ENCODE results near the gene CAMKMT. TPM values are rescaled to one million over a fixed set of nuclear protein-coding genes. Genes with fewer than 3 reads are reported as not detected.

Gene CAMKMT
- total and polyA plus RNA-seq, 2 donors (not counting 1 experiment from before 2014, with no cell fraction given) = 6.2 to 23.3 TPM

DNA sequence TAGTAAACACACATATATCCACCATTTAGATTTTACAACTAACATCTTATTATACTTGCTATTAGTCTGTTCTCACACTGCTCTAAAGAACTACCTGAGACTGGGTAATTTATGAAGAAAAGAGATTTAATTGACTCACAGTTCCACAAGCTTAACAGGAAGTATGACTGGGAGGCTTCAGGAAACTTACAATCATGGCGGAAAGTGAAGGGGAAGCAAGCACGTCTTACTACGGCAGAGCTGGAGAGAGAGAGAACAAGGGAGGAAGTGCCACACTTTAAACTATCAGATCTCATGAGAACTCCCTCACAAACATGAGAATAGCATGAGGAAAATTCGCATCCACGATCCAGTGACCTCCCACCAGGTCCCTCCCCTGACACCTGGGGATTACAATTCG, 240.7 kb downstream of the CAMKMT start:
- DNase-seq (no peak), ATAC-seq (ENCODE audit: low read depth) (no peak)
- H3K4me3 Mint-ChIP-seq = no peak overlapping the region
- no peak overlapping the region for H2AFZ ChIP-seq (ENCODE audit: insufficient read depth, low read depth, low read length, poor library complexity, severe bottlenecking)
- ChIA-PET CTCF (no interaction called here), POLR2A (no interaction called here)
- no peaks in the 10 kb centered on the region for H3K27me3 Mint-ChIP-seq
- H3K27ac ChIP-seq (ENCODE audit: low read length in 2 of 2) = no peak overlapping the region
- TF ChIP-seq, protein P1, sequence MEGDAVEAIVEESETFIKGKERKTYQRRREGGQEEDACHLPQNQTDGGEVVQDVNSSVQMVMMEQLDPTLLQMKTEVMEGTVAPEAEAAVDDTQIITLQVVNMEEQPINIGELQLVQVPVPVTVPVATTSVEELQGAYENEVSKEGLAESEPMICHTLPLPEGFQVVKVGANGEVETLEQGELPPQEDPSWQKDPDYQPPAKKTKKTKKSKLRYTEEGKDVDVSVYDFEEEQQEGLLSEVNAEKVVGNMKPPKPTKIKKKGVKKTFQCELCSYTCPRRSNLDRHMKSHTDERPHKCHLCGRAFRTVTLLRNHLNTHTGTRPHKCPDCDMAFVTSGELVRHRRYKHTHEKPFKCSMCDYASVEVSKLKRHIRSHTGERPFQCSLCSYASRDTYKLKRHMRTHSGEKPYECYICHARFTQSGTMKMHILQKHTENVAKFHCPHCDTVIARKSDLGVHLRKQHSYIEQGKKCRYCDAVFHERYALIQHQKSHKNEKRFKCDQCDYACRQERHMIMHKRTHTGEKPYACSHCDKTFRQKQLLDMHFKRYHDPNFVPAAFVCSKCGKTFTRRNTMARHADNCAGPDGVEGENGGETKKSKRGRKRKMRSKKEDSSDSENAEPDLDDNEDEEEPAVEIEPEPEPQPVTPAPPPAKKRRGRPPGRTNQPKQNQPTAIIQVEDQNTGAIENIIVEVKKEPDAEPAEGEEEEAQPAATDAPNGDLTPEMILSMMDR (IDR thresholded peaks at IDR 0.05) = no peak
- TF ChIP-seq EZH2 (IDR thresholded peaks at IDR 0.05; ENCODE audit: borderline replicate concordance, insufficient read depth, low read depth, low read length, poor library complexity, severe bottlenecking) = no peak
- no peaks in the 10 kb centered on the region for H3K4me1 ChIP-seq (ENCODE audit: control insufficient read depth in 2 of 2, insufficient read depth in 2 of 2, low read length in 2 of 2)
- H3K4me3 ChIP-seq (ENCODE audit: control extremely low read depth in 1 of 5, extremely low read depth in 1 of 5, insufficient read depth in 1 of 5, low read depth in 2 of 5, low read length in 4 of 5) = no peak overlapping the region
- no peak overlapping the region for H3K27ac Mint-ChIP-seq
- no peaks in the 10 kb centered on the region for H4K20me1 ChIP-seq (ENCODE audit: control insufficient read depth, insufficient read depth, low read length, poor library complexity, severe bottlenecking)
- no peaks in the 10 kb centered on the region for H3K27me3 ChIP-seq (replicated peaks in 1 of 4; ENCODE audit: control extremely low read depth in 1 of 4, control insufficient read depth in 3 of 4, insufficient read depth in 4 of 4, low read length in 3 of 4)
- no peak overlapping the region for H3K4me2 ChIP-seq (replicated peaks; ENCODE audit: low read depth, low read length, poor library complexity, severe bottlenecking)
- 83% methylated on average over 2 of the region's 6 CpGs for WGBS (ENCODE audit: insufficient coverage)
- peaks cover 2% of the 10 kb centered on the region for H3K9me3 Mint-ChIP-seq (ENCODE audit: insufficient read depth)
- intact Hi-C loops (cut with micrococcal nuclease) = no loop called here
- no peaks in the 10 kb centered on the region for H3K36me3 ChIP-seq (replicated peaks in 1 of 2; ENCODE audit: control extremely low read depth in 1 of 2, control insufficient read depth in 1 of 2, extremely low read depth in 1 of 2, insufficient read depth in 2 of 2, low read length in 1 of 2)
- no peak overlapping the region for H3K9ac ChIP-seq (ENCODE audit: low read length)
- H3K79me2 ChIP-seq (ENCODE audit: control insufficient read depth, insufficient read depth, low read length) = no peaks in the 10 kb centered on the region
- peaks cover 0 to 1% (median 0%) of the 10 kb centered on the region in 3 donors for H3K9me3 ChIP-seq (ENCODE audit: control extremely low read depth in 1 of 3, control insufficient read depth in 2 of 3, insufficient read depth in 1 of 3, low read length in 2 of 3)
- H3K4me1 Mint-ChIP-seq = no peaks in the 10 kb centered on the region

DNA sequence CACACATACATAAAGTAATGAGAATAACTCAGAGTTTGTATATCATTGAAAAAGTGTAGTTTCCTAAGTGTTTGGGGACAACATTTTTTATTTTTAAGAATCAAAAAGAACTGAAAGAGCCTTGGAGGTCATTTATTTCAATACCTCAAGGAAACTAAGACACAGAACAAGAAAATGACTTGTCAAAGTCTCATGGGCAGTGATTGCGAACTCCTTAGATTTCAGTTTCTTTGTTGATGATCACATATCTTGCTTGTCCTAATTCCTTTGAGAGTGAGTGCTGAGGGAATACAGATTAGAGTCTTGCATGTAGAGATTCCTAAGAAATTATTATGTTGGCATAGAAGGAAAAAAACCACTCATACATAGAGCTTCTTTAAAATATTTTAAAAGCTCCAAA, 243.8 kb downstream of the CAMKMT start:
- ATAC-seq (ENCODE audit: low read depth) = no peak
- H3K27me3 ChIP-seq (replicated peaks in 1 of 4; ENCODE audit: control extremely low read depth in 1 of 4, control insufficient read depth in 3 of 4, insufficient read depth in 4 of 4, low read length in 3 of 4) = no peaks in the 10 kb centered on the region
- no peak overlapping the region for H3K4me3 Mint-ChIP-seq
- intact Hi-C loops (cut with micrococcal nuclease) = no loop called here
- H3K9me3 Mint-ChIP-seq (ENCODE audit: insufficient read depth) = peaks cover 2% of the 10 kb centered on the region
- H3K4me3 ChIP-seq (ENCODE audit: control extremely low read depth in 1 of 5, extremely low read depth in 1 of 5, insufficient read depth in 1 of 5, low read depth in 2 of 5, low read length in 4 of 5) = no peak overlapping the region
- H3K4me2 ChIP-seq (replicated peaks; ENCODE audit: low read depth, low read length, poor library complexity, severe bottlenecking) = no peak overlapping the region
- no peaks in the 10 kb centered on the region for H3K36me3 ChIP-seq (replicated peaks in 1 of 2; ENCODE audit: control extremely low read depth in 1 of 2, control insufficient read depth in 1 of 2, extremely low read depth in 1 of 2, insufficient read depth in 2 of 2, low read length in 1 of 2)
- WGBS (ENCODE audit: insufficient coverage) = no CpG with 5 or more reads among the region's 1 CpG
- H3K27me3 Mint-ChIP-seq = no peaks in the 10 kb centered on the region
- POLR2A ChIA-PET = no interaction called here
- H3K4me1 ChIP-seq (ENCODE audit: control insufficient read depth in 2 of 2, insufficient read depth in 2 of 2, low read length in 2 of 2) = no peaks in the 10 kb centered on the region
- peaks cover 0 to 1% (median 0%) of the 10 kb centered on the region in 3 donors for H3K9me3 ChIP-seq (ENCODE audit: control extremely low read depth in 1 of 3, control insufficient read depth in 2 of 3, insufficient read depth in 1 of 3, low read length in 2 of 3)
- CTCF ChIA-PET = no interaction called here
- H2AFZ ChIP-seq (ENCODE audit: insufficient read depth, low read depth, low read length, poor library complexity, severe bottlenecking) = no peak overlapping the region
- no peaks in the 10 kb centered on the region for H4K20me1 ChIP-seq (ENCODE audit: control insufficient read depth, insufficient read depth, low read length, poor library complexity, severe bottlenecking)
- H3K27ac Mint-ChIP-seq = no peak overlapping the region
- H3K27ac ChIP-seq (ENCODE audit: low read length in 2 of 2) = no peak overlapping the region
- DNase-seq = no peak
- no peaks in the 10 kb centered on the region for H3K4me1 Mint-ChIP-seq
- no peaks in the 10 kb centered on the region for H3K79me2 ChIP-seq (ENCODE audit: control insufficient read depth, insufficient read depth, low read length)
- TF ChIP-seq, protein P1 (IDR thresholded peaks at IDR 0.05) = no peak
- no peak for TF ChIP-seq EZH2 (IDR thresholded peaks at IDR 0.05; ENCODE audit: borderline replicate concordance, insufficient read depth, low read depth, low read length, poor library complexity, severe bottlenecking)
- H3K9ac ChIP-seq (ENCODE audit: low read length) = no peak overlapping the region

Data from B cell (primary cell).